GM18517 (cell line): Measurements from ENCODE around the gene MPO.

Source experiments
- ATAC-seq: cut with Tn5 transposase; IDR thresholded peaks from one replicate; pipeline ENCODE4 v1.9.1; 2021; ENCODE audit warnings: mild to moderate bottlenecking, moderate library complexity; ENCODE audit not compliant: unreplicated experiment

Gene MPO

GRCh38 chr17:58319173-58320162 lies 38.7 kb upstream of the MPO start:
- ATAC-seq, result no peak

- ATAC-seq, result no peak
Measured at GRCh38 chr17:58318627-58319172, 38.0 kb upstream of the MPO start.

- ATAC-seq, result no peak
Measured at GRCh38 chr17:58318065-58318481, 37.3 kb upstream of the MPO start.

GRCh38 chr17:58317421-58318064 lies 36.8 kb upstream of the MPO start:
- ATAC-seq, result peak; percentile 72

GRCh38 chr17:58316260-58316960 lies 35.7 kb upstream of the MPO start:
- no peak for ATAC-seq

GRCh38 chr17:58315750-58316149 lies 35.0 kb upstream of the MPO start:
- ATAC-seq, result no peak

- no peak for ATAC-seq
Measured at GRCh38 chr17:58315281-58315711, 34.6 kb upstream of the MPO start.

- ATAC-seq, result no peak
Measured at GRCh38 chr17:58314706-58315015, 33.9 kb upstream of the MPO start.

GRCh38 chr17:58313815-58314705 lies 33.3 kb upstream of the MPO start:
- no peak for ATAC-seq

GRCh38 chr17:58312829-58313228 lies 32.1 kb upstream of the MPO start:
- no peak for ATAC-seq

GRCh38 chr17:58312021-58312630 lies 31.4 kb upstream of the MPO start:
- no peak for ATAC-seq

GRCh38 chr17:58311429-58311894 lies 30.7 kb upstream of the MPO start:
- ATAC-seq, result no peak

GRCh38 chr17:58310511-58311428 lies 30.0 kb upstream of the MPO start:
- no peak for ATAC-seq

- no peak for ATAC-seq
Measured at GRCh38 chr17:58309918-58310259, 29.2 kb upstream of the MPO start.

- no peak for ATAC-seq
Measured at GRCh38 chr17:58308985-58309917, 28.5 kb upstream of the MPO start.

GRCh38 chr17:58308173-58308984 lies 27.6 kb upstream of the MPO start:
- no peak for ATAC-seq
